ENCODE results near the gene NOX5.

- TF ChIP-seq POLR2A (IDR thresholded peaks at IDR 0.05) (no peak), CTCF (IDR thresholded peaks at IDR 0.05) (no peak)
These were observed 10.8 kb downstream of the NOX5 start for GRCh38 chr15:69025320-69025719.
